Loucy (cell line): ENCODE results near the gene ZBTB16.
A peak's percentile ranks its signal among the peaks of the same experiment; 100 is the strongest.

Source experiments
- H2AFZ ChIP-seq: fragments of 200-600 bp; sonication (generic); 2 replicates; pipeline ENCODE4 v1.6.0; 2016; ENCODE audit warnings: antibody characterized with exemption, mild to moderate bottlenecking, low read length, moderate library complexity
- H3F3A ChIP-seq: fragments of 200-600 bp; 2 replicates; pipeline ENCODE4 v1.6.0; 2016; ENCODE audit warnings: antibody characterized with exemption, low read depth, mild to moderate bottlenecking
- H3K27me3 ChIP-seq: fragments of 200-600 bp; sonication (generic); 2 replicates; pipeline ENCODE4 v1.6.1; 2014; ENCODE audit warnings: low read length, mild to moderate bottlenecking; ENCODE audit not compliant: insufficient read depth, poor library complexity, severe bottlenecking
- H3K36me3 ChIP-seq: fragments of 200-600 bp; sonication (generic); 2 replicates; pipeline ENCODE4 v1.6.1; 2016; ENCODE audit warnings: low read length; ENCODE audit not compliant: insufficient read depth
- H3K4me1 ChIP-seq: fragments of 200-600 bp; sonication (generic); 2 replicates; pipeline ENCODE4 v1.5.1; 2014; ENCODE audit warnings: low read length, mild to moderate bottlenecking; ENCODE audit not compliant: insufficient read depth, poor library complexity, severe bottlenecking
- H3K4me2 ChIP-seq: fragments of 200-600 bp; sonication (generic); 2 replicates; pipeline ENCODE4 v1.6.0; 2014; ENCODE audit warnings: antibody characterized with exemption, low read length, low read depth, mild to moderate bottlenecking; ENCODE audit not compliant: poor library complexity, severe bottlenecking
- H3K4me3 ChIP-seq: fragments of 200-600 bp; sonication (generic); 2 replicates; pipeline ENCODE4 v1.5.1; 2014; ENCODE audit warnings: low read length, mild to moderate bottlenecking, mixed read lengths; ENCODE audit not compliant: poor library complexity, severe bottlenecking
- H3K79me2 ChIP-seq: fragments of 200-600 bp; sonication (generic); 2 replicates; pipeline ENCODE4 v1.6.1; 2014; ENCODE audit warnings: low read length; ENCODE audit not compliant: insufficient read depth
- H3K9ac ChIP-seq: fragments of 200-600 bp; sonication (generic); 2 replicates; pipeline ENCODE4 v1.6.0; 2014; ENCODE audit warnings: mild to moderate bottlenecking, low read depth, low read length, moderate library complexity; ENCODE audit not compliant: poor library complexity, severe bottlenecking
- H3K9me2 ChIP-seq: fragments of 200-600 bp; sonication (generic); replicated peaks from 2 replicates; pipeline ENCODE4 v1.6.1; 2016; ENCODE audit warnings: low read depth, low read length, mixed read lengths
- H3K9me3 ChIP-seq: fragments of 200-600 bp; sonication (generic); 2 replicates; pipeline ENCODE4 v1.6.1; 2014; ENCODE audit warnings: mild to moderate bottlenecking, antibody characterized with exemption, low read length, low read depth; ENCODE audit not compliant: insufficient read depth
- H4K20me1 ChIP-seq: fragments of 200-600 bp; sonication (generic); 2 replicates; pipeline ENCODE4 v1.6.0; 2014; ENCODE audit warnings: antibody characterized with exemption, low read length, mild to moderate bottlenecking; ENCODE audit not compliant: insufficient read depth, poor library complexity, severe bottlenecking
- EZH2phosphoT487 ChIP-seq: fragments of 200-600 bp; IDR thresholded peaks from 2 replicates; pipeline ENCODE4 v1.6.1; 2018; ENCODE audit warnings: antibody characterized with exemption, mild to moderate bottlenecking, moderate library complexity, borderline replicate concordance
- TF ChIP-seq, protein P1 (sequence below): fragments of 200-600 bp; sonication (generic); conservative IDR thresholded peaks from 2 replicates; pipeline ENCODE4 v1.5.1; 2014; ENCODE audit warnings: mild to moderate bottlenecking, antibody characterized with exemption, low read length

The ZBTB16 gene

DNA sequence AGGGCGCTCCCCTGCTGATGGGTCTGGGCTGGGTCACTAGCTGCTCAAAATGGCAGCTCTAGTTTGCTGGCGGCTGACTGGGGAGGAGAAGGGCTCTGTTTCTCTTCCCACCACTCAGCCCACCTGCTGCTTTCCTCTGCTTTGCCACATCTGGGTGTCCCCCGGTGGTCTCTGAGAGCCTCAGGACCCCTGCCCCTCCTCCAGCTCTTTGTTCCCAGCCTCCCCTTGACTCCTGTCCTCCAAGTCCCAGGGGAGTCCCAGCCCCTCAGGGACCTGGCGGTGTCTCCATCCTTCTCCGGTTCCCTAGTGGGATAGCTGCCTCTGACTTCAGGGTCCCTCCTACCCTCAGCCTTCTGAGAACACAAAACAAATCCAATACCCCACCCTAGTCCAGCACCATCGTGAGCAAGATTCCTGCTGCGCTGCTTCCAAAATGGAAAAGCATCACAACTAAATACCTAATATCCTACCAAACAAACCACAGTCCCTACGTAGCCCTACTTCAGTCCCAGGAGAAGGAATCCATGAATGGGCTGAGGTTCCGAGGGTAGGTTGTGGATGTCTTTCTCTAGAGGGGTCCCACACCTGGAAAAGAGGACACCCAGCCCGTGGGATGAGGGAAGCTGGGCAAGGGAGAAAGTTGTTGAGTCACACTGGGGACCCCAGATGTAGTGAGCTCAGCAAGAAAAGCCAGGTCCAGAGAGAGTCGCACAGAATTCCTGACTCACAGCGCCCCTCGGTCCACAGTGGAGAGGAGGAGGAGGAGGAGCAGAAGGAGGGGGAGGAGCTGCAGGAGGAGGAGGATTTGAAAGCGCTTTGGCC, 191.7 kb downstream of the ZBTB16 start:
- no peak overlapping the region for H3K4me3 ChIP-seq
- no peak overlapping the region for H3K9ac ChIP-seq
- no peaks in the 10 kb centered on the region for H3K4me1 ChIP-seq
- no peaks in the 10 kb centered on the region for H4K20me1 ChIP-seq
- TF ChIP-seq, protein P1, sequence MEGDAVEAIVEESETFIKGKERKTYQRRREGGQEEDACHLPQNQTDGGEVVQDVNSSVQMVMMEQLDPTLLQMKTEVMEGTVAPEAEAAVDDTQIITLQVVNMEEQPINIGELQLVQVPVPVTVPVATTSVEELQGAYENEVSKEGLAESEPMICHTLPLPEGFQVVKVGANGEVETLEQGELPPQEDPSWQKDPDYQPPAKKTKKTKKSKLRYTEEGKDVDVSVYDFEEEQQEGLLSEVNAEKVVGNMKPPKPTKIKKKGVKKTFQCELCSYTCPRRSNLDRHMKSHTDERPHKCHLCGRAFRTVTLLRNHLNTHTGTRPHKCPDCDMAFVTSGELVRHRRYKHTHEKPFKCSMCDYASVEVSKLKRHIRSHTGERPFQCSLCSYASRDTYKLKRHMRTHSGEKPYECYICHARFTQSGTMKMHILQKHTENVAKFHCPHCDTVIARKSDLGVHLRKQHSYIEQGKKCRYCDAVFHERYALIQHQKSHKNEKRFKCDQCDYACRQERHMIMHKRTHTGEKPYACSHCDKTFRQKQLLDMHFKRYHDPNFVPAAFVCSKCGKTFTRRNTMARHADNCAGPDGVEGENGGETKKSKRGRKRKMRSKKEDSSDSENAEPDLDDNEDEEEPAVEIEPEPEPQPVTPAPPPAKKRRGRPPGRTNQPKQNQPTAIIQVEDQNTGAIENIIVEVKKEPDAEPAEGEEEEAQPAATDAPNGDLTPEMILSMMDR: no peak
- no peak for TF ChIP-seq EZH2phosphoT487
- H3K9me3 ChIP-seq: no peaks in the 10 kb centered on the region
- H3K4me2 ChIP-seq: no peak overlapping the region
- H2AFZ ChIP-seq: no peak overlapping the region
- H3K36me3 ChIP-seq: no peaks in the 10 kb centered on the region
- no peaks in the 10 kb centered on the region for H3F3A ChIP-seq
- no peaks in the 10 kb centered on the region for H3K79me2 ChIP-seq
- no peaks in the 10 kb centered on the region for H3K9me2 ChIP-seq
- no peaks in the 10 kb centered on the region for H3K27me3 ChIP-seq

DNA sequence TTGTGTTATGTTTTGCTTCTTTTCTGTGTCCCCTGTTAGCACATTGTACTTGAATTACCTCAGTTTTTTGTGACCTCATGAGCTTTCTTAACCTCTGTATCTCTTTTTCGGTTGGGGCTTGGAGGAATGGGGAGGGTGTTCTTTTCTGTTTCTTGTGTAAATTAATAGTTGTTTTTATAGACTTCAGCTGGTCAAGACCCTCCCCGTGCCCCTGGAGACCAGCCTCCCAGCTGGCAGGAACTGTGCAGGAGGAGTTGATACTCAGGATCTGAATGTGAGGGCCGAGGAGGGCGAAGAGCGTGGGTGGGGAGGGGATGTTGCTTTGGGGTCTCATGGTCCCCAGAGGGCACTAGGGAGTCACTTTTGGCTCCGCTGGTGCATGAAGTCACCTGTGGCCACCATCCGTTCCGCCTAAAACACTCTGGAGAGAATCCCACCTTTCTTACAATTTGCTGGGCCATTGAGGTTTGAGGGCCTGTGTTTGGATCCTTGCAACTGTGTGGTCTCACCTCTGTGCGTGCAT, 192.4 kb downstream of the ZBTB16 start:
- Histone ChIP-seq H3K27me3 (no peaks in the 10 kb centered on the region), H3K4me3 (no peak overlapping the region), H3K36me3 (no peaks in the 10 kb centered on the region), H2AFZ (no peak overlapping the region), H3K4me1 (no peaks in the 10 kb centered on the region), H3K9me2 (no peaks in the 10 kb centered on the region), H3K4me2 (no peak overlapping the region), H4K20me1 (no peaks in the 10 kb centered on the region), H3K9ac (no peak overlapping the region), H3F3A (no peaks in the 10 kb centered on the region), H3K9me3 (no peaks in the 10 kb centered on the region), H3K79me2 (no peaks in the 10 kb centered on the region)
- no peak for TF ChIP-seq EZH2phosphoT487
- TF ChIP-seq, protein P1: peak; percentile 33

DNA sequence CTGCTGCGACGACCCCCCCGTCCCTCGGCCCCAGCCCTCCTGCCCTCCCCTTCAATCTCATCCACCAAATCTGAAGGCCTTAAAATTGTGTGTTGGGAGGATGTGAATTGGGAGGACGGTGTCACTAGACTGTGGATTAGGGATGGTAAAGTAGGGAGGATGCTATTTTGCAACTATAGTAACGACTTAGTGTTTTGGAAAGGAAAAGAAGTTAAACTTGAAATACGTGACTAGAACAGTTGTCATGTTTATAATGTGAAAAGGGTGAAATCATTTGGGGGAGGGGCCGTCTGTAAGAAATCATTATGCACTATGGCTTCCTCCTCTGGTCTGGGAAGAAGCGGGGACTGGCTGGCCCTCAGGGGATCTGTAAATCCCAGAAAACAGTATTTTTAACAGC, 193.3 kb downstream of the ZBTB16 start:
- TF ChIP-seq, protein P1: no peak
- TF ChIP-seq EZH2phosphoT487: no peak
- no peaks in the 10 kb centered on the region for H3K79me2 ChIP-seq
- H3K9me3 ChIP-seq: no peaks in the 10 kb centered on the region
- H3K27me3 ChIP-seq: no peaks in the 10 kb centered on the region
- H2AFZ ChIP-seq: no peak overlapping the region
- no peaks in the 10 kb centered on the region for H3K36me3 ChIP-seq
- H3K4me2 ChIP-seq: no peak overlapping the region
- H3F3A ChIP-seq: no peaks in the 10 kb centered on the region
- H3K9ac ChIP-seq: no peak overlapping the region
- H3K4me1 ChIP-seq: peaks cover 6% of the 10 kb centered on the region
- no peaks in the 10 kb centered on the region for H4K20me1 ChIP-seq
- no peak overlapping the region for H3K4me3 ChIP-seq
- no peaks in the 10 kb centered on the region for H3K9me2 ChIP-seq
